T-helper 9 cell (primary cell): ENCODE measurements around the gene BHMT.
"Not testable (repeated sequence)": the region's sequence is repeated elsewhere in the genome, so short reads cannot be mapped to it uniquely, and the experiment has no call there.

Experiments used
- DNase-seq: peaks from one replicate; pipeline ENCODE4 v3.0.0-alpha.2; 2020

BHMT gene

GRCh38 chr5:79172269-79172668 is 60.7 kb downstream of the BHMT start:
- DNase-seq: no peak

GRCh38 chr5:79173626-79174025 is 62.0 kb downstream of the BHMT start:
- DNase-seq: no peak

GRCh38 chr5:79180449-79180848 is 68.8 kb downstream of the BHMT start:
- DNase-seq: not testable (repeated sequence)

GRCh38 chr5:79181419-79182022 is 69.9 kb downstream of the BHMT start:
- DNase-seq: no peak
